ENCODE results near the gene ZNF778.

ZNF778 gene

GRCh38 chr16:89217388-89218191, at the start of gene ZNF778:
Gene ZNF778 (plus strand): TSS chr16:89217703. CDS start chr16:89221128, 3,425 bp downstream.
- DNase-seq, result peak; percentile 75

- DNase-seq, result no peak
These were observed 48.9 kb upstream of the ZNF778 start for GRCh38 chr16:89168381-89169189.

GRCh38 chr16:89169778-89170177, 47.7 kb upstream of the ZNF778 start:
- no peak for DNase-seq

- peak; percentile 20 for DNase-seq
These were observed 46.9 kb upstream of the ZNF778 start for GRCh38 chr16:89170346-89171215.

- peak; percentile 88 for DNase-seq
These were observed 46.0 kb upstream of the ZNF778 start, which contains the start of gene CDH15 for GRCh38 chr16:89171216-89172170. Gene CDH15 (plus strand): TSS chr16:89171748. CDS start chr16:89171832, 84 bp downstream.

GRCh38 chr16:89172171-89172527, 45.4 kb upstream of the ZNF778 start:
- no peak for DNase-seq

- no peak for DNase-seq
These were observed 44.9 kb upstream of the ZNF778 start for GRCh38 chr16:89172528-89173173.

GRCh38 chr16:89173174-89173921, 44.2 kb upstream of the ZNF778 start:
- DNase-seq, result no peak

GRCh38 chr16:89174055-89174827, 43.3 kb upstream of the ZNF778 start:
- no peak for DNase-seq

GRCh38 chr16:89174877-89175276, 42.6 kb upstream of the ZNF778 start:
- DNase-seq, result no peak

- DNase-seq, result peak; percentile 71
These were observed 42.0 kb upstream of the ZNF778 start for GRCh38 chr16:89175280-89176146.

GRCh38 chr16:89176147-89176690, 41.3 kb upstream of the ZNF778 start:
- DNase-seq, result peak; percentile 23

- DNase-seq, result no peak
These were observed 40.8 kb upstream of the ZNF778 start for GRCh38 chr16:89176717-89177116.

- DNase-seq, result no peak
These were observed 40.0 kb upstream of the ZNF778 start for GRCh38 chr16:89177501-89177900.

- no peak for DNase-seq
These were observed 38.9 kb upstream of the ZNF778 start for GRCh38 chr16:89178453-89179147.

- DNase-seq, result no peak
These were observed 38.4 kb upstream of the ZNF778 start for GRCh38 chr16:89179148-89179484.

GRCh38 chr16:89179656-89180315, 37.7 kb upstream of the ZNF778 start:
- no peak for DNase-seq

Data from NCI-H1092 treated with DMSO at 0.1 percent for 48 hours (cell line).